ENCODE data around the gene MSX1.

MSX1 gene

DNA sequence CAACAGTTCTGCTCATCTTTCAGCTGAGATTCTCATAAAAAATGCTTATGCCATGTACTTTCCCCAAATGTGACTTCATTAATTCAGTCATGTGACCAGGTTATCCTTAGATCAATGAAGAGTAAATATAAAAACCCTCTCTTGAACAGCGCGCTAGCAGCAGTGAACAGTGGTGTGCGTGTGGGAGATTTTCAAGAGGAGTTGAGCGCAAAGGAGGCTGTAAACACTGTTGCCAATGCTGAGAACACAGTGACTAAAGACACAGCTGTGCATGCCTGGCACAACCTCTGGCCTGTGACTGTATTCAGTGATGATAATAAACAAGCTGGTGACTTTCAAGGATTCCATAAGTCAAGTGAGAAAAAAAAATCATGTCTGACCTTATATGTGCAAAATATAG, 25.1 kb downstream of the MSX1 start:
- no peak overlapping the region for H3K4me3 ChIP-seq (ENCODE audit: low read depth in 1 of 2, low read length in 2 of 2)
- no peak overlapping the region for H3K27ac ChIP-seq (ENCODE audit: low read length)
- H3K27me3 ChIP-seq (ENCODE audit: insufficient read depth, low read length, poor library complexity), result peaks cover 9% of the 10 kb centered on the region
- no peaks in the 10 kb centered on the region for H3K9me3 ChIP-seq (ENCODE audit: insufficient read depth, low read length, severe bottlenecking)
- no peak for DNase-seq
- no peaks in the 10 kb centered on the region for H4K20me1 ChIP-seq (ENCODE audit: insufficient read depth, low read length)
- H3K4me1 ChIP-seq (ENCODE audit: insufficient read depth, low read length), result no peaks in the 10 kb centered on the region
- H3K36me3 ChIP-seq (ENCODE audit: insufficient read depth, low read length), result no peaks in the 10 kb centered on the region
- H2AFZ ChIP-seq (ENCODE audit: low read depth, low read length), result no peak overlapping the region
- H3K79me2 ChIP-seq (ENCODE audit: insufficient read depth, low read length), result no peaks in the 10 kb centered on the region
- TF ChIP-seq CTCF (IDR thresholded peaks at IDR 0.05; ENCODE audit: borderline replicate concordance, extremely low read depth, low read length, poor library complexity, severe bottlenecking) (no peak), EZH2 (IDR thresholded peaks at IDR 0.05; ENCODE audit: borderline replicate concordance, low read depth, low read length, severe bottlenecking) (no peak)
- H3K4me2 ChIP-seq (ENCODE audit: insufficient read depth, low read length), result no peak overlapping the region
- no peak for ATAC-seq (ENCODE audit: insufficient read depth, low read depth)
- H3K9ac ChIP-seq (ENCODE audit: low read depth, low read length), result no peak overlapping the region

GRCh38 chr4:4887426-4887825, 28.0 kb downstream of the MSX1 start:
- Histone ChIP-seq H3K27ac (ENCODE audit: low read length) (no peak overlapping the region), H2AFZ (ENCODE audit: low read depth, low read length) (no peak overlapping the region), H3K9me3 (ENCODE audit: insufficient read depth, low read length, severe bottlenecking) (no peaks in the 10 kb centered on the region), H3K36me3 (ENCODE audit: insufficient read depth, low read length) (no peaks in the 10 kb centered on the region), H3K4me1 (ENCODE audit: insufficient read depth, low read length) (no peaks in the 10 kb centered on the region), H3K4me2 (ENCODE audit: insufficient read depth, low read length) (no peak overlapping the region), H3K79me2 (ENCODE audit: insufficient read depth, low read length) (no peaks in the 10 kb centered on the region), H4K20me1 (ENCODE audit: insufficient read depth, low read length) (no peaks in the 10 kb centered on the region), H3K4me3 (ENCODE audit: low read depth in 1 of 2, low read length in 2 of 2) (no peak overlapping the region), H3K9ac (ENCODE audit: low read depth, low read length) (no peak overlapping the region), H3K27me3 (ENCODE audit: insufficient read depth, low read length, poor library complexity) (peaks cover 12% of the 10 kb centered on the region)
- ATAC-seq (ENCODE audit: insufficient read depth, low read depth), result no peak
- DNase-seq, result no peak
- TF ChIP-seq EZH2 (IDR thresholded peaks at IDR 0.05; ENCODE audit: borderline replicate concordance, low read depth, low read length, severe bottlenecking) (no peak), CTCF (IDR thresholded peaks at IDR 0.05; ENCODE audit: borderline replicate concordance, extremely low read depth, low read length, poor library complexity, severe bottlenecking) (no peak)

GRCh38 chr4:4888695-4889094, 29.2 kb downstream of the MSX1 start:
- H3K27ac ChIP-seq (ENCODE audit: low read length), result no peak overlapping the region
- H3K4me3 ChIP-seq (ENCODE audit: low read depth in 1 of 2, low read length in 2 of 2), result no peak overlapping the region
- no peak overlapping the region for H2AFZ ChIP-seq (ENCODE audit: low read depth, low read length)
- H3K9ac ChIP-seq (ENCODE audit: low read depth, low read length), result no peak overlapping the region
- no peaks in the 10 kb centered on the region for H3K36me3 ChIP-seq (ENCODE audit: insufficient read depth, low read length)
- no peaks in the 10 kb centered on the region for H3K9me3 ChIP-seq (ENCODE audit: insufficient read depth, low read length, severe bottlenecking)
- H3K27me3 ChIP-seq (ENCODE audit: insufficient read depth, low read length, poor library complexity), result peaks cover 12% of the 10 kb centered on the region
- no peak for TF ChIP-seq EZH2 (IDR thresholded peaks at IDR 0.05; ENCODE audit: borderline replicate concordance, low read depth, low read length, severe bottlenecking)
- no peak for TF ChIP-seq CTCF (IDR thresholded peaks at IDR 0.05; ENCODE audit: borderline replicate concordance, extremely low read depth, low read length, poor library complexity, severe bottlenecking)
- no peak for ATAC-seq (ENCODE audit: insufficient read depth, low read depth)
- H4K20me1 ChIP-seq (ENCODE audit: insufficient read depth, low read length), result no peaks in the 10 kb centered on the region
- no peak for DNase-seq
- H3K79me2 ChIP-seq (ENCODE audit: insufficient read depth, low read length), result no peaks in the 10 kb centered on the region
- no peaks in the 10 kb centered on the region for H3K4me1 ChIP-seq (ENCODE audit: insufficient read depth, low read length)
- H3K4me2 ChIP-seq (ENCODE audit: insufficient read depth, low read length), result no peak overlapping the region

DNA sequence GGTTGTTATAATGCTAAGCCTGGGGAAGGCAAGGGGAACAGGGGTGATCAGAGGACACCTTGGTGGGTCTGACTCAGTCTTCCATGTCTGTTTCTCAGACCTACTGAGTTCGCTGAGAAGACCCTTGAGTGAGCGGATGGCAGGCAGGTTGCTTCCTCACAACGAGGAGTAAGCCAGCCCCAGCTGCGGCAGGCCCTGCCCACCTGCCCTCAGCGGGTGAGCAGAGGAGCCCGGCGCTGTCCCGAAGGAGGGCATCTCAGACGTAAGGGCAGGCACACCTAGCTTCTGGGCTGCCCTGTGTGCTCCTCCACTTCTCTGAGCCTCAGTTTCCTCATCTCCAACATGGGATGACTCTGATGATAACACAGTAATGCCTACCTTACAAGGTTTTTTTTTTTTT, 30.3 kb downstream of the MSX1 start:
- H3K36me3 ChIP-seq (ENCODE audit: insufficient read depth, low read length), result no peaks in the 10 kb centered on the region
- no peaks in the 10 kb centered on the region for H3K9me3 ChIP-seq (ENCODE audit: insufficient read depth, low read length, severe bottlenecking)

More for the DNA sequence above, 30.3 kb downstream of the MSX1 start:
- no peaks in the 10 kb centered on the region for H3K79me2 ChIP-seq (ENCODE audit: insufficient read depth, low read length)
- H3K4me1 ChIP-seq (ENCODE audit: insufficient read depth, low read length), result no peaks in the 10 kb centered on the region
- TF ChIP-seq EZH2 (IDR thresholded peaks at IDR 0.05; ENCODE audit: borderline replicate concordance, low read depth, low read length, severe bottlenecking) (no peak), CTCF (IDR thresholded peaks at IDR 0.05; ENCODE audit: borderline replicate concordance, extremely low read depth, low read length, poor library complexity, severe bottlenecking) (no peak)
- DNase-seq (no peak), ATAC-seq (ENCODE audit: insufficient read depth, low read depth) (no peak)
- H3K9ac ChIP-seq (ENCODE audit: low read depth, low read length), result no peak overlapping the region
- no peak overlapping the region for H3K4me3 ChIP-seq (ENCODE audit: low read depth in 1 of 2, low read length in 2 of 2)
- H3K27ac ChIP-seq (ENCODE audit: low read length), result no peak overlapping the region
- H4K20me1 ChIP-seq (ENCODE audit: insufficient read depth, low read length), result no peaks in the 10 kb centered on the region
- no peak overlapping the region for H2AFZ ChIP-seq (ENCODE audit: low read depth, low read length)
- no peak overlapping the region for H3K4me2 ChIP-seq (ENCODE audit: insufficient read depth, low read length)
- peaks cover 11% of the 10 kb centered on the region for H3K27me3 ChIP-seq (ENCODE audit: insufficient read depth, low read length, poor library complexity)
